Osteocyte (in vitro differentiated cells): ENCODE results near the gene DIPK1B. TPM values are rescaled to one million over a fixed set of nuclear protein-coding genes. Genes with fewer than 3 reads are reported as not detected.

Source experiments
- DNase-seq: peaks from one replicate; pipeline ENCODE4 v3.0.0; 2021; ENCODE audit warnings: mixed read lengths; ENCODE audit not compliant: unreplicated experiment; ENCODE audit errors: extremely low spot score
- H3K27ac Mint-ChIP-seq: one replicate; pipeline ENCODE4 v1.8.0; 2021; ENCODE audit warnings: mild to moderate bottlenecking, mixed read lengths; ENCODE audit not compliant: unreplicated experiment
- H3K27me3 Mint-ChIP-seq: one replicate; pipeline ENCODE4 v1.8.0; 2021; ENCODE audit warnings: mixed read lengths; ENCODE audit not compliant: unreplicated experiment
- H3K36me3 Mint-ChIP-seq: one replicate; pipeline ENCODE4 v1.8.0; 2021; ENCODE audit warnings: mixed read lengths; ENCODE audit not compliant: unreplicated experiment
- H3K4me1 Mint-ChIP-seq: one replicate; pipeline ENCODE4 v1.8.0; 2021; ENCODE audit warnings: mixed read lengths; ENCODE audit not compliant: unreplicated experiment
- H3K4me3 Mint-ChIP-seq: one replicate; pipeline ENCODE4 v1.8.0; 2021; ENCODE audit warnings: mild to moderate bottlenecking, moderate library complexity, mixed read lengths; ENCODE audit not compliant: unreplicated experiment
- H3K9me3 Mint-ChIP-seq: one replicate; pipeline ENCODE4 v1.8.0; 2021; ENCODE audit warnings: mixed read lengths; ENCODE audit not compliant: unreplicated experiment
- total RNA-seq: library from RNA; stranded (reverse); gene quantifications from 2 replicates; pipeline ENCODE4 v1.2.1, GENCODE V29; 2021
- TF ChIP-seq, protein P1 (sequence below): fragments of 200-600 bp; sonication (generic); IDR thresholded peaks from 2 replicates; pipeline ENCODE4 v1.5.0; 2021; ENCODE audit warnings: antibody characterized with exemption, mild to moderate bottlenecking, moderate library complexity

DIPK1B gene
- total RNA-seq, 1 donor from 2014 or later: 11.4 TPM

DNA sequence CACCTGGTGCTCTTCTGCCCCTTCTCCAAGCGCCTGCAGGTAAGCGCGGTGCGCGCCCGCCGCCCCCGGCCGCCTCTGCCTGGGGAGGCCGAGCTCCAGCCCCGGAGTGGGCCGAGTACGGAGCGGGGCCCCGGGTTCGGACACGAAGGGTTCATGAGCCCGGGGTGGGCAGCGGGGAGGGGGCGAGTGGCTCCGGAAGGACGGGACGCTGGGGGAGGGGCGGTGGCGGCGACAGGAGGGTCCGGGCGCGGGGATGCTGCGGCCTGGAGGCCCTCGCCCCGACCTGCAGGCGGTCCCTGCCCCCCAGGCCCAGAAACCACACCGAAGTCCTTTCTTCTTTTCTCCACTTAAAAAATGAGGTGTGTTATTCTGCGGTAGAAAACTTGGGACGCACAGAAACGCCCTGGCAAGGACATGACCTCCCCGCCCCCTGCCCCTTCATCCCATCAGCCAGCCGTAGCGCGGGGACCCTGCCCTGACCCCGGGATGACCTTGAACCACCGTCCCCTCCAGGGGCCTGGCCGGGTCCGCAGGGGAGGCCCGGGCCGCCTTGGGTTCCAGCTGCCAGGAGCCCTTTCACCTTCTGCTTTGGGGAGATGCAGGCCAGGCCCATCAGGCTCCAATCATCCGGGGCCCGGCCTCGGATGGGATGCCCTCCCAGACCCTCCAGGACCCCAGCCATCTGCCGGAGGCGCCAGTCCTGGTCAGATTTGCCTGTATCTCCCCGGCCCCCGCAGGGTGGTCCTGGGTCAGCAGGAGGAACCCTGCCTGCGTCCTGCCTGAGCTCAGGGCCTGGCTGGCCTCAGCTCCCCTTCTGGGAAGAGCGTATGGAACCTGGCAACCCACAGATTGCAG, 545 bp downstream of the DIPK1B start:
- Mint-ChIP-seq H3K36me3 (no peaks in the 10 kb centered on the region), H3K4me3 (peak overlapping the region; percentile 54), H3K27me3 (no peaks in the 10 kb centered on the region), H3K27ac (no peak overlapping the region), H3K9me3 (no peaks in the 10 kb centered on the region), H3K4me1 (peaks cover 24% of the 10 kb centered on the region)
- TF ChIP-seq, protein P1, sequence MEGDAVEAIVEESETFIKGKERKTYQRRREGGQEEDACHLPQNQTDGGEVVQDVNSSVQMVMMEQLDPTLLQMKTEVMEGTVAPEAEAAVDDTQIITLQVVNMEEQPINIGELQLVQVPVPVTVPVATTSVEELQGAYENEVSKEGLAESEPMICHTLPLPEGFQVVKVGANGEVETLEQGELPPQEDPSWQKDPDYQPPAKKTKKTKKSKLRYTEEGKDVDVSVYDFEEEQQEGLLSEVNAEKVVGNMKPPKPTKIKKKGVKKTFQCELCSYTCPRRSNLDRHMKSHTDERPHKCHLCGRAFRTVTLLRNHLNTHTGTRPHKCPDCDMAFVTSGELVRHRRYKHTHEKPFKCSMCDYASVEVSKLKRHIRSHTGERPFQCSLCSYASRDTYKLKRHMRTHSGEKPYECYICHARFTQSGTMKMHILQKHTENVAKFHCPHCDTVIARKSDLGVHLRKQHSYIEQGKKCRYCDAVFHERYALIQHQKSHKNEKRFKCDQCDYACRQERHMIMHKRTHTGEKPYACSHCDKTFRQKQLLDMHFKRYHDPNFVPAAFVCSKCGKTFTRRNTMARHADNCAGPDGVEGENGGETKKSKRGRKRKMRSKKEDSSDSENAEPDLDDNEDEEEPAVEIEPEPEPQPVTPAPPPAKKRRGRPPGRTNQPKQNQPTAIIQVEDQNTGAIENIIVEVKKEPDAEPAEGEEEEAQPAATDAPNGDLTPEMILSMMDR: no peak
- no peak for DNase-seq

DNA sequence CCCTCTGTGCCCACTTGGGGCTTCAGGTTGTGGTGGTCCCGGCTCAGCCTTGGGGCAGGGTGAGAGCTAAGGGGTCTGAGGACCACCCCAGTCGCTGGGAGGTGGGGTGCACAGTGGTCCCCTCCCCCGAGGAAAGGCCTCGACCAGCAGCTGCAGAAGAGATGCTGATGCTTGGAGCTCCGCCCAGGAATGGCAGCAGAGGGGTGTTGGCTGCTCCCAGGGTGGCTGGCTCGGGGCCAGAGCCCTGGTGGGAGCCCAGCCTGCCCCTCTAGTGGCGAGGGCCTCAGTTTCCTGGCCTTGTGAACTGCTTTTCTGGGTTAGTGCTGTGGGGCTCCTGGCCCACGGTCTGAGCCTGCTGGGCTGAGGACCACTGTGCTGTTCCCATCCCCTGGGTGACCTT, 1.2 kb downstream of the DIPK1B start:
- no peaks in the 10 kb centered on the region for H3K27me3 Mint-ChIP-seq
- H3K4me3 Mint-ChIP-seq: peak overlapping the region; percentile 54
- no peaks in the 10 kb centered on the region for H3K9me3 Mint-ChIP-seq
- DNase-seq: no peak
- TF ChIP-seq, protein P1: no peak
- peaks cover 24% of the 10 kb centered on the region for H3K4me1 Mint-ChIP-seq
- H3K27ac Mint-ChIP-seq: no peak overlapping the region
- no peaks in the 10 kb centered on the region for H3K36me3 Mint-ChIP-seq

DNA sequence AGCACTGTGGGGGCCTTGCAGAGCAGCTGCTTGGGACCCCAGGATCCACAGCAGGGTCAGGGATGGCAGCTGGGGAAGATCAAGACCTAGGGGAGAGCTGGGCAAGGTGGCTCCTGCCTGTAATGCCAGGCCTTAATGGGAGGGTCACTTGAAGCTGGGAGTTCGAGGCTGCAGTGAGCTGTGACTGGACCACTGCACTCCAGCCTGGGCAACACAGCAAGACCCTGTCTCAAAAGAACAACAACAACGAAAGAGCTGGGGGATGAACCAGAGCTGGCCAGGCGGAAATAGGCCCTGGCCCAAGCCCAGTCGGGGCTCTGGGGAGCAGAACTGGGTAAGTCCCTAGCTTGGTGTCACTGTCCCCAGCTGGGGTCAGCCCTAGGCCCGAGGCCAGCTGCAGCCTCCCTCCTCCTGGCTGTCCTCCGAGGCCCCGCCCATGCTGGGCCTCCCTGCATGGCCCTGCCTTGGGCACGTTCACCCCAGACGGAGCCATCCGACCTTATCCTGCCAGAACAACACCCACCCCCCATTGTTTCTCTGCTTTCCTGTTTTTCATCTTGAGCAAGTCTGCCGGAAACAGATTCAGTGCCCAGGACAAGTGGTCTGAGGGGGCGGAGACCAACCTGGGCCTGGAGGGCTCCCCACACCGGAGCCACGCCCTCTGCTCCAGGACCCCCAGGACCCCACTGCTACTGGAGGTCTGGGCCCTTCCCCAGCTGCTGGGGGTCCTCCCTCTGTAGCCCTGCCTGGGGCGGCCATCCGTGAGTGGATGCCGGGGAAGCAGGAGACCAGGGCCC, 1.9 kb downstream of the DIPK1B start:
- TF ChIP-seq, protein P1: no peak
- no peaks in the 10 kb centered on the region for H3K36me3 Mint-ChIP-seq
- no peak for DNase-seq
- H3K4me3 Mint-ChIP-seq: no peak overlapping the region
- H3K27me3 Mint-ChIP-seq: no peaks in the 10 kb centered on the region
- no peak overlapping the region for H3K27ac Mint-ChIP-seq
- peaks cover 24% of the 10 kb centered on the region for H3K4me1 Mint-ChIP-seq
- no peaks in the 10 kb centered on the region for H3K9me3 Mint-ChIP-seq

DNA sequence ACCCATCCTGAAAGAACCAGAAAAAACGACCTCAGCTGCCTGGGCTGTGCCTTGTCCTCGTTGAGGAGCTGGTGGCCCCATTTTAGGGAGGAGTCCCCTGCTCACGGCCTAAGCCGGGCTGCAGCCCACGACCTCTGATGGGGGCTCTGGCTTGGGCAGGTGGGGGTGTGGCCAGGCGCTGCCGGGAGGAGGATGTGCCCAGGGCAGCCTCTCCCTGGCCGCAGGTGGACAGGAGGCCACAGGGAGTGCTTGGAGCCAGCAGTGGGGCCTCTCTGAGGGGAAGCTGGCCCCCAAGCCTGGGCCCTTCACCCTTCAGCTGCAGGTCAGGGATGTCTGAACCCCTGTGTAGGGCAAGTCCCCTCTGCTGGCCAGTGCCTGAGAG, 2.5 kb downstream of the DIPK1B start:
- no peaks in the 10 kb centered on the region for H3K27me3 Mint-ChIP-seq
- TF ChIP-seq, protein P1: no peak

GRCh38 chr9:136717399-136717798, 5.0 kb downstream of the DIPK1B start:
- no peak for DNase-seq
- no peak overlapping the region for H3K27ac Mint-ChIP-seq
- peaks cover 25% of the 10 kb centered on the region for H3K4me1 Mint-ChIP-seq
- TF ChIP-seq, protein P1: no peak
- H3K4me3 Mint-ChIP-seq: no peak overlapping the region
- H3K27me3 Mint-ChIP-seq: no peaks in the 10 kb centered on the region
- H3K36me3 Mint-ChIP-seq: no peaks in the 10 kb centered on the region
- H3K9me3 Mint-ChIP-seq: no peaks in the 10 kb centered on the region

More for the DNA sequence above, 2.5 kb downstream of the DIPK1B start:
- Mint-ChIP-seq H3K4me1 (peaks cover 24% of the 10 kb centered on the region), H3K36me3 (no peaks in the 10 kb centered on the region), H3K9me3 (no peaks in the 10 kb centered on the region), H3K4me3 (no peak overlapping the region), H3K27ac (no peak overlapping the region)
- DNase-seq: no peak
